GM12878 (cell line): ENCODE measurements around the gene FOXA1.

Source experiments
- CTCF ChIP-seq, 3 experiments: IDR thresholded peaks in 2 of 3; conservative IDR thresholded peaks in 1 of 3; 2 replicates each; pipeline ENCODE4 v1.5.1; 2011; ENCODE audit warnings: low read depth in 3 of 3, low read length in 3 of 3, mild to moderate bottlenecking in 3 of 3, control low read depth in 2 of 3, moderate library complexity in 2 of 3, inconsistent platforms in 1 of 3, mixed read lengths in 1 of 3; ENCODE audit not compliant: control insufficient read depth in 2 of 3, insufficient read depth in 1 of 3; ENCODE audit errors: extremely low read depth in 1 of 3
- EP300 ChIP-seq, 2 experiments: fragments of 150-350 bp in 1 of 2; IDR thresholded peaks; 2 replicates each; pipeline ENCODE4 v1.6.1; 2011 to 2012; ENCODE audit warnings: low read depth in 2 of 2, low read length in 2 of 2, borderline replicate concordance in 1 of 2, improper control_type of control experiment in 1 of 2, inconsistent platforms in 1 of 2; ENCODE audit not compliant: control insufficient read depth in 1 of 2
- FOXM1 ChIP-seq: IDR thresholded peaks from 2 replicates; pipeline ENCODE4 v1.6.1; 2012; ENCODE audit warnings: low read depth, mild to moderate bottlenecking, inconsistent platforms, low read length, moderate library complexity
- NFIC ChIP-seq: IDR thresholded peaks from 2 replicates; pipeline ENCODE4 v1.6.1; 2012; ENCODE audit warnings: low read depth, mild to moderate bottlenecking, inconsistent platforms, low read length, moderate library complexity
- NKRF ChIP-seq: fragments of 450-650 bp; conservative IDR thresholded peaks from 2 replicates; pipeline ENCODE4 v1.6.1; 2017; ENCODE audit warnings: mild to moderate bottlenecking, moderate library complexity
- POLR2A ChIP-seq: IDR thresholded peaks from 2 replicates; pipeline ENCODE4 v1.6.1; 2011; ENCODE audit warnings: low read depth, mild to moderate bottlenecking, low read length
- POLR2AphosphoS5 ChIP-seq: IDR thresholded peaks from 2 replicates; pipeline ENCODE4 v1.6.1; 2011; ENCODE audit warnings: mild to moderate bottlenecking, low read length, inconsistent platforms
- SIN3A ChIP-seq: IDR thresholded peaks from 2 replicates; pipeline ENCODE4 v1.6.1; 2012; ENCODE audit warnings: low read depth, low read length, improper control_type of control experiment
- SMC3 ChIP-seq: IDR thresholded peaks from 2 replicates; pipeline ENCODE4 v1.6.1; 2011; ENCODE audit warnings: low read length, improper control_type of control experiment, borderline replicate concordance
- TBL1XR1 ChIP-seq: IDR thresholded peaks from 2 replicates; pipeline ENCODE4 v1.6.1; 2012; ENCODE audit warnings: low read depth, low read length, improper control_type of control experiment
- TCF12 ChIP-seq: IDR thresholded peaks from 2 replicates; pipeline ENCODE4 v1.6.1; 2011; ENCODE audit warnings: low read depth, mild to moderate bottlenecking, low read length
- USF2 ChIP-seq: IDR thresholded peaks from 2 replicates; pipeline ENCODE4 v1.6.1; 2011; ENCODE audit warnings: low read depth, low read length, improper control_type of control experiment, borderline replicate concordance
- ZNF274 ChIP-seq: IDR thresholded peaks from one replicate; pipeline ENCODE4 v1.8.0; 2011; ENCODE audit not compliant: insufficient read length, insufficient read depth
- ZZZ3 ChIP-seq: IDR thresholded peaks from 2 replicates; pipeline ENCODE4 v1.6.1; 2011; ENCODE audit warnings: low read depth; ENCODE audit not compliant: control insufficient read depth, insufficient read length

- TF ChIP-seq TBL1XR1 (no peak), POLR2AphosphoS5 (no peak), SIN3A (no peak), ZZZ3 (no peak), EP300 (IDR thresholded peaks at IDR 0.05; ENCODE audit: borderline replicate concordance in 1 of 2, control insufficient read depth in 1 of 2, low read depth in 2 of 2, low read length in 2 of 2) (no peak), NFIC (no peak), ZNF274 (no peak), USF2 (no peak), SMC3 (no peak), NKRF (no peak), POLR2A (no peak), FOXM1 (no peak), CTCF (IDR thresholded peaks at IDR 0.05 in 2 of 3, conservative IDR thresholded peaks at IDR 0.05 in 1 of 3; ENCODE audit: control insufficient read depth in 2 of 3, extremely low read depth in 1 of 3, insufficient read depth in 1 of 3, low read depth in 3 of 3, low read length in 3 of 3) (no peak), TCF12 (no peak)
Observed at GRCh38 chr14:37592482-37593408, 2.3 kb downstream of the FOXA1 start.
